Neural crest cell (in vitro differentiated cells): ENCODE data around the gene TNIP3. TPM values are rescaled to one million over a fixed set of nuclear protein-coding genes. Genes with fewer than 3 reads are reported as not detected.

ENCODE experiments used
- DNase-seq: peaks from one replicate; pipeline ENCODE4 v3.0.0; 2021; ENCODE audit warnings: low read depth, mixed read lengths, low spot score
- H3K27ac Mint-ChIP-seq: one replicate; pipeline ENCODE4 v1.8.0; 2021; ENCODE audit warnings: mild to moderate bottlenecking, mixed read lengths; ENCODE audit not compliant: unreplicated experiment
- H3K27me3 Mint-ChIP-seq: 2 replicates; pipeline ENCODE4 v1.8.0; 2021; ENCODE audit warnings: low read depth, mild to moderate bottlenecking, mixed read lengths
- H3K36me3 Mint-ChIP-seq: 2 replicates; pipeline ENCODE4 v1.8.0; 2021; ENCODE audit warnings: low read depth, mild to moderate bottlenecking, mixed read lengths
- H3K4me1 Mint-ChIP-seq: 2 replicates; pipeline ENCODE4 v1.8.0; 2021; ENCODE audit warnings: mixed read lengths
- H3K4me3 Mint-ChIP-seq: one replicate; pipeline ENCODE4 v1.8.0; 2021; ENCODE audit warnings: mild to moderate bottlenecking, mixed read lengths
- H3K9me3 Mint-ChIP-seq: 2 replicates; pipeline ENCODE4 v1.8.0; 2021; ENCODE audit warnings: mixed read lengths
- CTCF ChIP-seq: fragments of 200-600 bp; sonication (generic); conservative IDR thresholded peaks from 2 replicates; pipeline ENCODE4 v1.5.0; 2021; ENCODE audit warnings: antibody characterized with exemption, mild to moderate bottlenecking
- total RNA-seq: library from RNA; stranded (reverse); gene quantifications from 2 replicates; pipeline ENCODE4 v1.2.1, GENCODE V29; 2021

The TNIP3 gene
- total RNA-seq, 1 donor from 2014 or later, result not detected

- no peak for TF ChIP-seq CTCF
- H3K4me1 Mint-ChIP-seq, result no peaks in the 10 kb centered on the region
- H3K9me3 Mint-ChIP-seq, result peaks cover 3% of the 10 kb centered on the region
- H3K27ac Mint-ChIP-seq, result no peak overlapping the region
- H3K4me3 Mint-ChIP-seq, result no peak overlapping the region
- no peaks in the 10 kb centered on the region for H3K36me3 Mint-ChIP-seq
- no peak for DNase-seq
- H3K27me3 Mint-ChIP-seq, result no peaks in the 10 kb centered on the region
Measured at GRCh38 chr4:121183989-121184388, 19.9 kb upstream of the TNIP3 start.

GRCh38 chr4:121183361-121183760 is 19.2 kb upstream of the TNIP3 start:
- H3K9me3 Mint-ChIP-seq, result peaks cover 3% of the 10 kb centered on the region
- no peaks in the 10 kb centered on the region for H3K4me1 Mint-ChIP-seq
- no peak overlapping the region for H3K27ac Mint-ChIP-seq
- H3K27me3 Mint-ChIP-seq, result no peaks in the 10 kb centered on the region
- TF ChIP-seq CTCF, result no peak
- DNase-seq, result no peak
- H3K4me3 Mint-ChIP-seq, result no peak overlapping the region
- H3K36me3 Mint-ChIP-seq, result no peaks in the 10 kb centered on the region

- no peaks in the 10 kb centered on the region for H3K27me3 Mint-ChIP-seq
- H3K4me3 Mint-ChIP-seq, result no peak overlapping the region
- no peak for TF ChIP-seq CTCF
- DNase-seq, result no peak
- H3K27ac Mint-ChIP-seq, result no peak overlapping the region
- H3K9me3 Mint-ChIP-seq, result peaks cover 3% of the 10 kb centered on the region
- H3K4me1 Mint-ChIP-seq, result no peaks in the 10 kb centered on the region
- H3K36me3 Mint-ChIP-seq, result no peaks in the 10 kb centered on the region
Measured at GRCh38 chr4:121182296-121182695, 18.2 kb upstream of the TNIP3 start.

- Mint-ChIP-seq H3K9me3 (peaks cover 3% of the 10 kb centered on the region), H3K27ac (no peak overlapping the region), H3K27me3 (no peaks in the 10 kb centered on the region), H3K36me3 (no peaks in the 10 kb centered on the region), H3K4me1 (no peaks in the 10 kb centered on the region), H3K4me3 (no peak overlapping the region)
- no peak for DNase-seq
- TF ChIP-seq CTCF, result no peak
Measured at GRCh38 chr4:121181493-121181892, 17.4 kb upstream of the TNIP3 start.

GRCh38 chr4:121180558-121180957 is 16.4 kb upstream of the TNIP3 start:
- H3K4me1 Mint-ChIP-seq, result no peaks in the 10 kb centered on the region
- H3K36me3 Mint-ChIP-seq, result no peaks in the 10 kb centered on the region
- no peak overlapping the region for H3K27ac Mint-ChIP-seq
- H3K9me3 Mint-ChIP-seq, result peaks cover 3% of the 10 kb centered on the region
- no peak overlapping the region for H3K4me3 Mint-ChIP-seq
- DNase-seq, result no peak
- no peak for TF ChIP-seq CTCF
- no peaks in the 10 kb centered on the region for H3K27me3 Mint-ChIP-seq
